ENCODE results near the gene FBXL13.
A peak's percentile ranks its signal among the peaks of the same experiment; 100 is the strongest.
"Not testable (repeated sequence)": the region's sequence is repeated elsewhere in the genome, so short reads cannot be mapped to it uniquely, and the experiment has no call there.

Gene FBXL13

DNA sequence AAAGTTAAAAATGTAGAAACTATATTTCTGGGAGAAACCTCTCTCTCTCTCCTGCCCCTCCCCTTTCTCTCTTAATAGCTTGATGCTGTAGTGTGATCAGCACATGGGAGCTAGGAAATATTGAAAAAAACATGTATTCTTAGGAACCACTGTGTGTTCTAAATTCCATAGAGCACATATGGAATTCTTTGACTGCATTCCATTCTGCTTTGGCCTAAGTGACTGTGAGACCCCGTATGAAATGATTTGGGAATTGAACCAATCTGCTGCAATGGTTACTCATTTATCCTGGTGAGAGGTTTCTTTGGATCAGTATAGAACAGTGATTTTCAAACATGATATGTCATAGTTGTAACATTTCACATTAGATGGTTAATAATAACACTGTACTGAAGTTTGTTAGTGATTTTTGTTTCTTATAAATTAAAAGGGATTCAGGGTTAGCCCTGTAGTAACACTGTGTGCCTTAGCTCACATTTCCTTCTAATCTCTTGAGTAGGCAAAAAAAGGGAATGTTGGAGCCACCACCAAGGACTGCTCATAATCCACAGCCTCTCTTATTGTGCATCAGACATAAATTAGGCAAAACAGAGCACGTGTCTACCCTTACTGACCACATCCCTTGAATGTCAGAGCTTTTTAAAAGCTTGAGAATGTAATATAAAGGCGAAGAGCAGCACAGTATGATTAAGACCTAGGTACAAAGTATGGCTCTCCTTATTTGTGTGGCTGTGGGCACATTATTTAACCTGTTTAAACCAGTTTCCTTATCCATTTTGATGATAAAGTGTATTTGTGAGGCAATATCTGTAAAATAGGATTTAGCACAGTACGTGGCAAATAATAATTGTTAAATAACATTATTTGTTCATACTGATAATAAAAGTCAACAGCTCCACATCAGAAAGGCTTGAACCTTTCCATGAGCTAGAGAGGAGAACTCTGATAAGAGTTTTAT is 256.7 kb downstream of the FBXL13 start:
- DNase-seq (ENCODE audit: low spot score) = no peak

DNA sequence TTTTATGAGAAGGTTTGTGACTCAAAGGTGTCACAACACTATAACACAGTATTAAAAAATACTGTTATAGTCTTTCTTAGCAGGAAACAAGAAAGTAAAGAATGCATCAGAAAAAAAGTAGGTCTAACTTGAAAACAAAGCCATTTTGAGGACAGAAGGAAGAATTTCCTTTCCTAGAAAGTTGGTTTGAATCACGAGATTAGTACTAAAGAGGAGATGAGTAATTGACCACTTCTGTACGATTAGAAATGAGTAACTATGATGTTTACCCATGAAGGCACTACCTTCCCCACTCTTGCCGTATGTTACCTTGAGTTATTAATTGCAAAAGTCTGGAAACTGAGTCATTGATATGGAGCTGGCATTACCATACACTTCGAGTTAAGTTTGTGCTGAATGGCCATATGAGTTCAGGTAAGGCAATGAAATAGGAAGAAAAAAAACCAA is 260.5 kb downstream of the FBXL13 start:
- peak; percentile 27 for DNase-seq (ENCODE audit: low spot score)

DNA sequence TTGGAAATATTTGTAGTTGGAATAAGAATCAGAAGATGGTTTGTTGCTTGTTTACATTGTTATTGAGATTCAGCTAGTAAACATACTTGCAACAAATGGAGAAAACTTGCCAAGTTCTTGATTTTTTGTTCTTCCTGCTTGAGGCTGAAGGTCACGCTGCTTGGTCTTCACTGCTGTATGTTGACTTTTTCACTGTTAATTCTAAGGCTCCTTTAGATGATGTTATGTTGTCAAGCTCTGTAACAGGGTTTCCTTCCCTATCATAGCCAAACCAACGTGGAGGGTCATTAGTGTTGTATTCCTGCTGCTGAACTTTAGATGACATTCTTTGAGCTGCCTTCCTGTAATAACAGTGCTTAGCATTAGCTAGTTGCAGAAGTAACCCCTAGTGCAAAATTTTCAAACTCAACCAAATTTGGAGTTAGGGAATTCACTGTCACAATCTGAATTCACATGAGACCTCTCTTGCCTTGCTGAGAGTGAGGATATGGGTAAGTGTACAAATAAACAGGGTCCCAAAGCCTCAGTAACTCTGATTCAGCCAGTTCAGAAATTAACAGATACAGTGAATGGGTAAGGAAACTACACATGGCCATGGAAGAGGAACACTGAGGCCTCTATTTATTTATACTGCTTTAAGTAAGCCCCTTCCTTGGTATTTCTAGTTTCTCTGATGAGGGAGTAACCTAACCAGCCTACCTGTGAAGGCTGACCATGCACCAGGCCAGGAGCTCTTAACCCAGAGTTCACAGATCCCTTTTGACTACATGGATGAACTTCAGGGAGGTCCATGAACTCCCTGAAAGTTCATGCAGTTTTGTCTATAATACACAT is 261.2 kb downstream of the FBXL13 start:
- DNase-seq (ENCODE audit: low spot score) = no peak

DNA sequence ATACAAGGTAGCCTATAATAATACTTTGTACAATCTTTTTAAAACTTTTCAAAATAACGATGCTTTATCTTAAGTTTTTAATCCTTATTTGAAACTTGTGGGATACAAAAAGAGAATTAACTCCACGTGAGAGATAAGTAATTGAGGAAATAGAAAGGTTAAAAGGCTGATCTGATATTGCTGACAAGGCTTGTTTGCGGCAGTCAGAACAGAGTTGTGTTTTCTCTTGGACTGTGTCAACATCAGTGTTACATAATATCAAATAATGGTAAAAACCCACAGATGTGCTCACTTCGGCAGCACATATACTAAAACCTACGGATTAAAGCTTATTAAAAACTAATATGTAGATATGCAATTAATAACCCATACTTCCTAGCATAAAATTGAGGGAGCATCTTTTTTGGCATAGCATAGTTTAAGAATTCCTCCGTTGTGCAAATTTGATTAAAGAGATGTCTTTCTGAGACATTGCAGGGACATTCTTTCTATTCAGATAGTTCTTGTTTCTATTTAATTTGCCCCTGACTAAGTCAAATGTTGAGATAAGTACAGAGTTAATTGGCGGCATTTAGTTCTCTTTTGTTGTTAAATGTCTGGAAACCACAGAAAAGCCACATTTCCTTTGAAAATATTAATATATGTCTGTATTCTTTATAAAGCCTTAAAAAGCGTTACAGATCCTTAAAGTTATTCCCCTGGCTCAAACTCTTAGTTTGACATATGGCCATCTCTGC is 262.5 kb downstream of the FBXL13 start:
- no peak for DNase-seq (ENCODE audit: low spot score)

DNA sequence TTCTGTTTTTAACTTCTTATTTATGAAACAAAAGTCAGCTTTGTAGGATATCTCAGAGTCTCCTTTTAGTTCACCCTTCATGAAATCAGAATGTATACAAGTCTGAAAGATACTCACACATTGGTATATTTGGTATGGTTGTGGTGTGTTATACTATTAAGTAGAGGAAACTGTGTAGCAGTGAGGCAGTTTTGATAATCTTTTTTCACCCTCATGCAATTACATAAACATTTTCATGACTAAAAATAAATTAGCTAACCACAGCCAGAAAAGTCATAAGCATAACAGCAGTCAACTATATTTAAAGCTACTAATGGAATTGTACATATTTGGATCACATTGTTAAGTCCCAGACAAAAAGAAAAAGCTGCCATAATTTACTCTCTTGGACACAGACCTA is 263.7 kb downstream of the FBXL13 start:
- no peak for DNase-seq (ENCODE audit: low spot score)

DNA sequence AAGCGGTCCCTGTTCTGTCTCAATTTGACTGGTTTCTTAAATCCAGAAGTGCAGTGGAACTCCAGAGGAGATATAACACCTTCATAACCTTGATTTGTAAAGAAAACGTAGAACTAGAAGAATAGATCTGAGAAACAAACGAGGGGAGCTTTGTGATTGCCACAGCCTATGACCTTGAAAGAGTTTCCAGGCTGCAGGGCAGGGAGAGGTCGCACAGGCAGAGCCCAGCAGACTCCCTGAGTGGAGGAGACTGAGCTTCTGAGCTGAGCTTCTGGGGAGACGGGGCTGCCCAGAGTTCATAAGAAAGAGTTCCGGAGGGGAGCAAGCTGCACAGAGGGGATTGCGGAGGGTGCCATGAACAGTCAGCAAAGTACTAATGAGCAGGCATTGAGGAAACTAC is 268.0 kb downstream of the FBXL13 start:
- DNase-seq (ENCODE audit: low spot score) = no peak

DNA sequence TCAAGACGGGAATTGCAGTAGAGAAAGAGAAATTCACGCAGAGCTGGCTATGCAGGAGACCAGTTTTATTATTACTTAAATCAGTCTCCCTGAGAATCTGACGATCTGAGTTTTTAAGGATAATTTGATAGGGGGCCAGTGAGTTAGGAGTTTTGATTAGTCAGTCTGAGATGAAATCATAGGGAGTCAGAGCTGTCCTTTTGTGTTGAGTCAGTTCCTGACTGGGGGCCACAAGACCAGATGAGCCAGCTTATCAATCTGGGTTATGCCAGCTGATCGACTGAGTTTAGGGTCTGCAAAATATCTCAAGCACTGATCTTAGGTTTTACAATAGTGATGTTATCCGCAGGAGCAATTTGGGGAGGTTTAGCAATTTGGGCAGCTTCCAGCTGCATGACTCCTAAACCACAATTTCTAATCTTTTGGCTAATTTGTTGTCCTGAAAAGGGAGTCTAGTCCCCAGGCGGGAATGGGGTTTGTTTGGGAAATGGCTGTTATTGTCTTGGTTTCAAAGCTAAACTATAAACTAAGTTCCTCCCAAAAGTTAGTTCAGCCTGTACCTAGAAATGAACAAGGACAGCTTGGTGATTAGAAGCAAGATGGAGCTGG is 278.5 kb downstream of the FBXL13 start:
- DNase-seq (ENCODE audit: low spot score) = not testable (repeated sequence)

DNA sequence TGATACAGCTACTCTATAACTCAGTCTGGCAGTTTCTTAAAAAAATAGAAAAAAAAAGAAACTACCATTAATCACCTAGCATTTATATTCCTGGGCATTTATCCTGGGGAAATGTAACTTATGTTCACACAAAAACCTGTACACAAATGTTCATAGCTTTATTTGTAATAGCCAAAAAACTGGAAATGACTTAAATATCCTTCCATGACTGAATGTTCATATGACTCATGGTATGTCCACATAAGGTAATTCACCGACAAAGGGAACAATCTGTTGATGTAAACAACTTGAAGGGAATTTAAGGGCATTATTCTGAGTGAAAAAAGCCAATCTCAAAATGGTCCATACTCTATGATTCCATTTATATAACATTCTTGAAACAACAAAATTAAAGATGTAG is 280.0 kb downstream of the FBXL13 start:
- not testable (repeated sequence) for DNase-seq (ENCODE audit: low spot score)

DNA sequence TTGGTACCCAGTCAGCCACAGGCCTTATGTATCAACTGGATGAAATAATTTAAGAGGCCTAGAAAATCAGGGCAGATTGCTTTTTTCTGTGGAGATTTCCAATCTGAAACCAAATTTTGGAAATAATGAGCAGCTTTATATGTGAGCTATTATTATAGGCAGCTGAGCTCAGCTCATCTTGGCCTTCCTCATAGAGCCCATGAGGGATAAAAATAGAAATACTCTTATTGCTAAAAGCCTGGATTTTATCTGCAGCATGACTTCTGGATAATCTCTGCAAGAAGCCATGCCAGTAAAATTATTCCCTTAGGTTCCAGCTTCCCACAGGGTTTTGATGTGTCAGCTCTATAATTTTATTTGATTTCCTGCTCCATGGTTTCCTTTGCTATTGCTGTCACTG is 282.8 kb downstream of the FBXL13 start:
- DNase-seq (ENCODE audit: low spot score) = not testable (repeated sequence)

DNA sequence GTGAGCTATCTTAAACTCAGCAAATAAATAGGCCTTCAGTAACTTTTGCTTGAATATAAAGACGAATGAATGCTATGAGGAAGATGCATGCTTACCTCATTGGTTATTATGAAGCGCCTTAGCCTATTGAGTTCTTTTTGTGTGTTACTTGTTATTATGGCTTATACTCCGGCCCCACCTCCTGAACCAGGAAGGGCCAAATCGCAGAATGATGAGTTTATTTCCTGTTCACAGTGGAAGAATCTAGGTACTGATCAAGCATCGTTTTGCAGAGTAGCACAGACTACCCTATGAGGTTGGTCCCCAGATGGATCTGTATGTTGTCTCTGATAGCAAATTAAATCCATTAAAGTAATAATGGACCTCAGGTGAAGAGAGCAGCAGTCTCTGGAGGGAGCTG is 283.2 kb downstream of the FBXL13 start:
- not testable (repeated sequence) for DNase-seq (ENCODE audit: low spot score)

DNA sequence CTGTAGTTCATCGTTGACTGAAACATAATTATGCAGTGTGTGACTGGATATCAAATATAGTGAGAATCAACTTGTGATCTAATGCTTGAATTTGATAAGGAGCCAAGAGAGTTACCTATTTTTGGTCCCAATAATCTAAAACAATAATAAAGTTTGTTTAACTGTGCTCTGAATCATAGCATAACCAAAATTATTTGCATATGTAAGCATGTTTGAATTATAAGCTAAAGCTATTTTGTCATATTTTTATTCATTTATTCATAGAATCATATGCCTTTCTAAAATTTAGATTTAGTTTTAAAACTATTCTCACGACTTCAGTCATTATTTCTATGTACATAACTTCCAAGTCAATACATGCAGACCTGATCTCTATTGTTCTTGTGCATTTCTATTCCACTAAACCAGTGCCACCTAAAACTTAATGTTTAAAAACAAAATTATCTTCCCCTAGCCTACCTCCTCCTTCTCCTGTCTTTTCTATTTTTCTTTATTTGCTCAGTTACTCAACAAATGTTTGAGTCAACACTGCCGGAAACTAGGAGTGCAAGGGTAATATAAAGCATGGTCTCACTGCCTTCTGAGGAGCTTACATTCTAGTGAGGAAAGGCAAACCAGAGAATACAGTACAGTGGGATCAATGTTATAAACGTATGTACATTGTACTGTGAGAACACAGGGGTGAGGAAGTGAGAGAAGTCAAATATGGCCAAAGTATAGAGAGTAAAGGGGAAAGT is 284.1 kb downstream of the FBXL13 start:
- not testable (repeated sequence) for DNase-seq (ENCODE audit: low spot score)

DNA sequence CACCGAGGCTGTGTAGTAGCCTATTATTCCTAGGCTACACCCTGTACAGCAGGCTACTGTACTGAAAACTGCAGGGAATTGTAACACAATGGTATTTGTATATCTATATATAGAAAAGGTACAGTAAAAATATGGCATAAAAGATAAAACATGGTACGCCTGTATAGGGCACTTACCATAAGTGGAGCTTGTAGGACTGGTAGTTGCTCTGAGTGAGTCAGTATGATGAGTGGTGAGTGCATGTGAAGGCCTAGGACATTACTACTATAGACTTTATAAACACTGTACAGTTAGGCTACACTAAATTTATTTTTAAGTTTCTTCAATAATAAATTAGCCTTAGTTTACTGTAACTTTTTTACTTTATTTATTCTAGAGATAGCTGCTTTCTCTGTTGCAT is 285.8 kb downstream of the FBXL13 start:
- not testable (repeated sequence) for DNase-seq (ENCODE audit: low spot score)

DNA sequence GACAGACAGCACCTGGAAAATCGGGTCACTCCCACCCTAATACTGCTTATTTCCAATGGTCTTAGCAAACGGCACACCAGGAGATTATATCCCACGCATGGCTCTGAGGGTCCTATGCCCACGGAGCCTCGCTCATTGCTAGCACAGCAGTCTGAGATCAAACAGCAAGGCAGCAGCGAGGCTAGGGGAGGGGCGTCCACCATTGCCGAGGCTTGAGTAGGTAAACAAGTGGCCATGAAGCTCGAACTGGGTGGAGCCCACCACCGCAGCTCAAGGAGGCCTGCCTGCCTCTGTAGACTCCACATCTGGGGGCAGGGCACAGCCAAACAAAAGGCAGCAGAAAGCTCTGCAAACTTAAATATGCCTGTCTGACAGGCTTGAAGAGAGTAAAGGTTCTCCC is 293.7 kb downstream of the FBXL13 start:
- DNase-seq (ENCODE audit: low spot score) = not testable (repeated sequence)

DNA sequence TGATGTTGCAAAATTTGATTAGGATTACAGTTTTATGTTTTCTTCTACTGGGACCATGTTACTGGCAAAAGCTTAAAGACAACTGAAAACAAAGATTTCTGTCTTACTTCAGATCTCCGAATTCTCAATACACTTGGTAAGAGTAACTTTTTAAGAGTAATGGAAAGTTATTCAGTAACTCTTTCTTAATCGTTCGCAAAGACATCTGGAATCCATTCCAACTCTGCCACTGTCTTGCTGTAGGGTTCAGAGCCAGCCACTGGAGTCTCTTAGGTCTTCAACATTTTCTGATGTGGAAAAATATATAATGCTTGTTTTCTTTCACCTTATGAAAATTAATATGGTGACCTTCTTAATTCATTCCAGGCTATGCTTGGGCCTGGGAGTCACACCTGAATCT is 295.9 kb downstream of the FBXL13 start:
- not testable (repeated sequence) for DNase-seq (ENCODE audit: low spot score)

DNA sequence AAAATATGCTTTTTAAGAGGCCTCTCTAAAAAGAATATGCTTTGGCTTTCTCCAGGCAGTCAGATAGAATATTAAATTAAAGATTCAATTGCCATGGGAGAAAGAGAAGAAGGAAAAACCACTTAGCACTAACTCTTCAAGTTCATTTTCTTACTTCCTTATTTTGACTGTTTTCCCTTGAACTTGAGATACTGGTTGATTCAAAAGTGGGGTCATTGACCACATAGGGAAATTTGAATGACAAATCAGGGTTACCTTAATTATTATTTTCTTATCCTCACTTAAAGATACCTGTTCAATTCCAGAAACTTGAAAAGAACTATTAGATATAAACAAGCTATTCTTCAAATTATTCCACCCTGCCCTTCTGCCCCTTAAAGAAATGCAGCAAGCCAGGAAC is 298.4 kb downstream of the FBXL13 start:
- not testable (repeated sequence) for DNase-seq (ENCODE audit: low spot score)

DNA sequence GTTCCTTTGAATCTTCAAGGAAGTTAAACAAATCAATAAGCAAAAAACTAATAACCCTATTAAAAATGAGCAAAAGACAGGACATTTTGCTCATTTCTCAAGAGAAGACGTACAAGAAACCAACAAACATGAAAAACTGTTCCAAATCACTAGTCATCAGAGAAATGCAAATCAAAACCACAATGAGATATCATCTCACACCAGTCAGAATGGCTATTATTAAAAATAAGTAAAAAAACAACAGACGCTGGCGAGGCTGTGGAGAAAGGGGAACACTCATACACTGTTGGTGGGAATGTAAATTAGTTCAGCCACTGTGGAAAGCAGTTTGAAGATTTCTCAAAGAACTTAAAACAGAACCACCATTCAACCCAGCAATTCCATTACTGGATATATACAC is 304.1 kb downstream of the FBXL13 start:
- not testable (repeated sequence) for DNase-seq (ENCODE audit: low spot score)

DNA sequence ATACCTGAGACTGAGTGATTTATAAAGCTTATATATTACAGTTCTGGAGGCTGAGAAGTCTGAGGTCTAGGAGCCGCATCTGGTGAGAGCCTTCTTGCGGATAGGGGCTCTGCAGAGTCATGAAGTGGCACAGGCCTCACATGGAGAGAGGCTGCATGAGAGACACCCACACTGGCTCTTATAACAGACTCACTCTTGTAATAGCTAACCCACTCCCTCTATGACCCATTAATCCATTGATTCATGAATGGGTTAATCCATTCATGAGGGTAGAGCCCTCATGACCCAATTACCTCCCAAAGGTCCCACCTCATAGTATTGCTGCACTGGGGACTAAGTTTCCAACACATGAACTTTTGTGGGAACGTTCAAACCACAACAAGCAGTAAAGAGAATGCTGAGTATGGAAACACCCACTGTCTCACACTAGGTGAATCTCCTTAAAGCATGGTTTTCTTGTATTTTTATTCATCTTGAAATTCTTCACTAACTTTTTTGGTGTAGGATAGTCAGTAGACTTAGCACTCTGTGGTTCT is 304.9 kb downstream of the FBXL13 start:
- not testable (repeated sequence) for DNase-seq (ENCODE audit: low spot score)

DNA sequence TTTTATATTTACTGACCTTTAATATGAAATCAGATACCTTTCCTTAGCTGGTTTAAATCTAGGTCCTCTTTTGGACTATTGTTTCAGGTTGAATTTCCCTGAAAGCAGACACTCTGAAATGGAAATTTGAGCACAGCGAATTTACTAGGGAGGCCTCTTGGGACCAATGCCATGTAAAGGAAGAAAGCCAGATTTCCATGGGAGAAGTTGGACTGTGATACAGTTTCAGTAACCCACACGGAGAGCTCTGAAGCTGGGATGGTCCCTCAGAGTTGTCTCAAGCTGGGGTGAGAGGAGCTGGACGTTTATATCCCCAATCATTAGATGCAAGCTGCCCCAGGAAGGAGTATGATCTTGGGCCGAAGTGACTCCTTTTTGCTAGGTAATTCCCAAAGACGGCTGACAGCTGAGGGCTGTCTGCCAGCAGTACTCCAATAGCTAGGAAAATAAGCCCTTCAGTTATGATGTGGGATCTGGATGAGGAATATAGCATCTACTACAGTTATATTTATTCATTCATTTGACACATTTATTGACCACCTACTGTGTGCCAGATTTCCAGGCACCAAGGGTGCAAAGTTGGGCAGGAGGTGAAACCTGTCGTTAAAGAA is 311.2 kb downstream of the FBXL13 start:
- not testable (repeated sequence) for DNase-seq (ENCODE audit: low spot score)

Data from hepatic stellate cell (primary cell).